GM12878 (cell line): ENCODE data around the gene NMD3. TPM values are rescaled to one million over a fixed set of nuclear protein-coding genes. Genes with fewer than 3 reads are reported as not detected.

Source experiments
- ATAC-seq: fragments of 200-7000 bp; cut with Tn5 transposase; 3 replicates; pipeline ENCODE4 v1.9.1; 2020; ENCODE audit warnings: mild to moderate bottlenecking, moderate library complexity
- BruUV-seq: library from RNA; stranded (reverse); fragments of 400-500 nt; replicated peaks from 2 replicates; lab custom pipeline; 2021; lab: Mats Ljungman, UMichigan
- CTCF ChIA-PET: fragments of 300-600 bp; sonication (Branson Sonifier 250); formaldehyde crosslinking; extraction: SDS; loops from one replicate; lab custom pipeline; 2021; ENCODE audit warnings: inconsistent platforms; lab: Yijun Ruan, JAX
- POLR2A ChIA-PET: fragments of 350-600 bp; formaldehyde crosslinking; extraction: SDS; loops from one replicate; lab custom pipeline; 2021; ENCODE audit warnings: inconsistent platforms; lab: Charles Lee
- RAD21 ChIA-PET: fragments of 300-600 bp; sonication (Branson Sonifier 250); formaldehyde crosslinking; loops from one replicate; lab custom pipeline; 2023; ENCODE audit warnings: antibody characterized with exemption; ENCODE audit not compliant: unreplicated experiment; lab: Charles Lee
- SMC1A ChIA-PET: fragments of 300-600 bp; sonication (Branson Sonifier 250); formaldehyde crosslinking; loops from one replicate; lab custom pipeline; 2023; ENCODE audit not compliant: unreplicated experiment, uncharacterized antibody; lab: Charles Lee
- DNase-seq: peaks from one replicate; pipeline ENCODE4 v3.0.0-alpha.2; 2011; ENCODE audit warnings: low read depth, low spot score
- FAIRE-seq: peaks from 3 replicates; lab custom pipeline; 2011; peaks lifted over from hg19 to GRCh38; lab: Jason Lieb, UNC
- H2AFZ ChIP-seq: 2 replicates; pipeline ENCODE4 v1.6.0; 2011; ENCODE audit warnings: low read depth, low read length, control low read depth; ENCODE audit not compliant: control insufficient read depth
- H3K27ac ChIP-seq: 2 replicates; pipeline ENCODE4 v1.5.1; 2011; ENCODE audit warnings: control low read depth; ENCODE audit not compliant: control insufficient read depth, insufficient read depth
- H3K27me3 ChIP-seq, 2 experiments: replicated peaks in 1 of 2; 2 replicates each; pipeline versions ENCODE4 v1.6.0 to v1.6.1; 2011; ENCODE audit warnings: low read length in 1 of 2; ENCODE audit not compliant: control insufficient read depth in 2 of 2, insufficient read depth in 2 of 2
- H3K36me3 ChIP-seq, 2 experiments: 2 replicates each; pipeline ENCODE4 v1.5.1; 2011; ENCODE audit warnings: low read length in 1 of 2; ENCODE audit not compliant: control insufficient read depth in 2 of 2, insufficient read depth in 2 of 2
- H3K4me1 ChIP-seq: 2 replicates; pipeline ENCODE4 v1.6.1; 2011; ENCODE audit warnings: mild to moderate bottlenecking, low read length, moderate library complexity, mixed read lengths; ENCODE audit not compliant: control insufficient read depth, insufficient read depth
- H3K4me2 ChIP-seq: 2 replicates; pipeline ENCODE4 v1.6.0; 2011; ENCODE audit warnings: control low read depth; ENCODE audit not compliant: control insufficient read depth, insufficient read depth
- H3K4me3 ChIP-seq: fragments of 200-600 bp; sonication (generic); 2 replicates; pipeline ENCODE4 v1.5.1; 2016
- H3K79me2 ChIP-seq: 2 replicates; pipeline ENCODE4 v1.6.0; 2011; ENCODE audit warnings: low read length; ENCODE audit not compliant: control insufficient read depth, insufficient read depth
- H3K9ac ChIP-seq: 2 replicates; pipeline ENCODE4 v1.8.0; 2011; ENCODE audit warnings: low read length, control low read depth, mixed read lengths; ENCODE audit not compliant: control insufficient read depth, insufficient read depth
- H3K9me3 ChIP-seq: replicated peaks from 3 replicates; pipeline ENCODE4 v1.5.1; 2011; ENCODE audit warnings: mild to moderate bottlenecking, low read length; ENCODE audit not compliant: control insufficient read depth, insufficient read depth
- H4K20me1 ChIP-seq: 2 replicates; pipeline ENCODE4 v1.6.0; 2011; ENCODE audit not compliant: control insufficient read depth, insufficient read depth
- CBX3 ChIP-seq: fragments of 200-600 bp; sonication (generic); IDR thresholded peaks from 2 replicates; pipeline ENCODE4 v1.6.1; 2016; ENCODE audit warnings: low read depth, borderline replicate concordance
- IKZF2 ChIP-seq, 2 experiments: fragments of 450-650 bp; IDR thresholded peaks; 2 replicates each; pipeline ENCODE4 v1.6.1; 2017; ENCODE audit warnings: mild to moderate bottlenecking in 2 of 2, moderate library complexity in 2 of 2
- NR2C1 ChIP-seq: fragments of 450-650 bp; IDR thresholded peaks from 2 replicates; pipeline ENCODE4 v1.6.1; 2017; ENCODE audit warnings: antibody characterized with exemption, mild to moderate bottlenecking, moderate library complexity
- POLR2AphosphoS5 ChIP-seq: IDR thresholded peaks from 2 replicates; pipeline ENCODE4 v1.6.1; 2011; ENCODE audit warnings: mild to moderate bottlenecking, low read length, inconsistent platforms
- RAD51 ChIP-seq: fragments of 450-650 bp; IDR thresholded peaks from 2 replicates; pipeline ENCODE4 v1.6.1; 2016; ENCODE audit warnings: moderate library complexity, mild to moderate bottlenecking, inconsistent platforms
- SPI1 ChIP-seq: IDR thresholded peaks from 2 replicates; pipeline ENCODE4 v1.6.1; 2011; ENCODE audit warnings: low read depth, mild to moderate bottlenecking, low read length, moderate library complexity, borderline replicate concordance; ENCODE audit not compliant: insufficient read depth
- ZBTB11 ChIP-seq: fragments of 450-650 bp; formaldehyde crosslinking; IDR thresholded peaks from 2 replicates; pipeline ENCODE4 v1.5.0; 2022; ENCODE audit warnings: mild to moderate bottlenecking, missing genetic modification characterization
- ZBTB33 ChIP-seq: fragments of 450-650 bp; IDR thresholded peaks from 2 replicates; pipeline ENCODE4 v1.6.1; 2017; ENCODE audit warnings: mild to moderate bottlenecking
- ZBTB4 ChIP-seq: fragments of 450-650 bp; formaldehyde crosslinking; IDR thresholded peaks from 2 replicates; pipeline ENCODE4 v1.4.0; 2022; ENCODE audit warnings: mild to moderate bottlenecking, moderate library complexity
- ZBTB40 ChIP-seq: fragments of 450-650 bp; IDR thresholded peaks from 2 replicates; pipeline ENCODE4 v1.6.1; 2016; ENCODE audit warnings: mild to moderate bottlenecking, moderate library complexity, borderline replicate concordance
- in situ Hi-C: fragments of 300-500 bp; cut with MboI; formaldehyde crosslinking; loops from 9 replicates; pipeline ENCODE4 v1.14.3; 2018; ENCODE audit warnings: mixed read lengths
- intact Hi-C: fragments of 100-400 bp; cut with micrococcal nuclease; formaldehyde crosslinking; loops from one replicate; pipeline ENCODE4 v1.14.2; 2022; ENCODE audit not compliant: unreplicated experiment
- polyA plus RNA-seq, 11 experiments: library from polyadenylated mRNA; depleted of rRNA in 4 of 11; unstranded in 6 of 11; stranded (reverse) in 5 of 11; fragments of >200 nt; fragmentation: Nextera tagmentation in 4 of 11; fragmentation: Illumina TruSeq in 1 of 11; extraction: Ambion mirVana in 4 of 11; extraction: Trizol in 1 of 11; gene quantifications; 1 replicate in 1 of 11; 2 replicates in 10 of 11; pipeline versions ENCODE4 v1.2.1 to v1.2.3, GENCODE V29; 2011 to 2016; ENCODE audit warnings: inconsistent platforms in 2 of 11, missing spikeins in 2 of 11, low read depth in 1 of 11
- total RNA-seq, 4 experiments: library from RNA; depleted of rRNA in 3 of 4; stranded (reverse); fragments of >200 nt in 3 of 4; fragmentation: Illumina TruSeq in 1 of 4; extraction: Trizol in 1 of 4; gene quantifications; 2 replicates each; pipeline versions ENCODE4 v1.2.1 to v1.2.3, GENCODE V29; 2013 to 2021

The NMD3 gene
- total and polyA plus RNA-seq, 10 of the 15 experiments (the other 5 are each of a cell fraction or from before 2014, with no cell fraction given): 34.2 to 66.8 (median 55.7) TPM

- TF ChIP-seq SPI1: no peak
- TF ChIP-seq ZBTB33: no peak
- no peak for TF ChIP-seq IKZF2 (IDR thresholded peaks at IDR 0.05)
- TF ChIP-seq ZBTB40: no peak
- no peak for TF ChIP-seq CBX3
Observed at GRCh38 chr3:161293381-161293780, 72.3 kb downstream of the NMD3 start (continued).

GRCh38 chr3:161295325-161295724 lies 74.2 kb downstream of the NMD3 start:
- no peaks in the 10 kb centered on the region for H3K27me3 ChIP-seq
- no peak overlapping the region for H2AFZ ChIP-seq
- peaks cover 3% of the 10 kb centered on the region; the same call in 1 of the 3 replicates for H3K9me3 ChIP-seq
- CTCF ChIA-PET: interaction anchor here (0.5 to 2.9 kb wide), 3 partner anchors 9 to 12 kb away, joined by 3 to 8 read pairs (median 3); no protein-coding TSS in a partner anchor
- no peaks in the 10 kb centered on the region for H3K4me1 ChIP-seq
- POLR2A ChIA-PET: no interaction called here
- DNase-seq (no peak), ATAC-seq (no peak), FAIRE-seq (no peak)
- RAD21 ChIA-PET: no interaction called here
- in situ Hi-C loops: no loop called here
- H3K36me3 ChIP-seq: no peaks in the 10 kb centered on the region
- H4K20me1 ChIP-seq: no peaks in the 10 kb centered on the region
- no peak overlapping the region for H3K9ac ChIP-seq
- H3K79me2 ChIP-seq: no peaks in the 10 kb centered on the region
- no TSS peak for BruUV-seq
- intact Hi-C loops: no loop called here
- SMC1A ChIA-PET: interaction anchor here (0.7 kb wide), 1 partner anchor 870 kb away, joined by 3 read pairs; no protein-coding TSS in a partner anchor
- no peak overlapping the region for H3K27ac ChIP-seq
- H3K4me2 ChIP-seq: no peak overlapping the region
- no peak overlapping the region for H3K4me3 ChIP-seq
- TF ChIP-seq RAD51 (no peak), NR2C1 (no peak), ZBTB4 (CRISPR knock-in tag) (no peak), ZBTB11 (CRISPR knock-in tag) (no peak), POLR2AphosphoS5 (no peak)
